Inflammatory macrophage (primary cell): Measurements from ENCODE around the gene ETFB.

ENCODE experiments used
- DNase-seq, 2 donors: peaks; one replicate each; pipeline ENCODE4 v3.0.0-alpha.2; 2020 to 2022

Gene ETFB

DNA sequence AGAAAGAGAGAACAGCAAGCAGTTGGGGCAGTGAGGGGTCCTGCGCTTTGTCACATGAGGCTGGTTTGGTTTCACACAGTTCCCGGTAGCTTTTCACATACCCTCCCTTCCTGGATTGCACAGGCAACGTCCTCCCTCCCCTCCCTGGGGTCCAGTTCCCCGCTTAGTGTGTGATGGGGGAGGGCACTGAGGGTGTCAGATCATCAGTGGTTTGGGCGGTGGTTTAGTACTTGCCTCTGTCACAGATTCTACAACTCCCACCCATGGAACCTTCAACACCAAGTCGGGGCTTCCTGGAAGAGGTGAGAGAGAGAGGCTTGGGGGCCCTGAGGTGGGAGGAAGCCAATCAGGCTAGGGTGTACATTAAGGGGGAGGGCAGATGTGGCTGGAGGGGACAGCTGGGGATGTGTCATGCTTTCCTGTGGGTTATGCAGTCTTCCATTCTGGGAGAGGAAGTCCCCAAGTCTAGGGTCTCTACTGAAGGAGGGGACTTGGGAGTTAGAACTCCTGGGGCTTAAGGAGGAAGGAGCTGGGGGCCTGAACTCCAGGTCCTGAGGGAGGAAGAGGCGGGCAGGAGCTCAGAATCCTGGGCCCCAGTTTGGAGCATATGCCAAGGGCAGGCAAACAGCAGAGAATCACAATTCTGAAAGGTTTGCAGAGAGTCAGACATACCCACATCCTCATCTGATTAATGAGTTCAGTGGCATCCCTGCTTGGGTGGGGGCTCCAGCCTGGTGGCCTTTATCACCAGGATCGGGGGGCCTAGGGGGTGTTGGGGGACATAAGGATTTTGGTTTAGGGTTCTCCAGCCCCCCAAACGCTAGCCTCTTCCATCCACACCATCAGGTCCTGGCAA is 6.7 kb upstream of the ETFB start, which contains the start of gene NKG7:
Gene NKG7, minus strand, starts transcription at position 6 of the 856 bp plus-strand sequence. CDS start 119 bp downstream, outside the sequence.
- DNase-seq: peak in 1 of 2 donors; percentile 3

DNA sequence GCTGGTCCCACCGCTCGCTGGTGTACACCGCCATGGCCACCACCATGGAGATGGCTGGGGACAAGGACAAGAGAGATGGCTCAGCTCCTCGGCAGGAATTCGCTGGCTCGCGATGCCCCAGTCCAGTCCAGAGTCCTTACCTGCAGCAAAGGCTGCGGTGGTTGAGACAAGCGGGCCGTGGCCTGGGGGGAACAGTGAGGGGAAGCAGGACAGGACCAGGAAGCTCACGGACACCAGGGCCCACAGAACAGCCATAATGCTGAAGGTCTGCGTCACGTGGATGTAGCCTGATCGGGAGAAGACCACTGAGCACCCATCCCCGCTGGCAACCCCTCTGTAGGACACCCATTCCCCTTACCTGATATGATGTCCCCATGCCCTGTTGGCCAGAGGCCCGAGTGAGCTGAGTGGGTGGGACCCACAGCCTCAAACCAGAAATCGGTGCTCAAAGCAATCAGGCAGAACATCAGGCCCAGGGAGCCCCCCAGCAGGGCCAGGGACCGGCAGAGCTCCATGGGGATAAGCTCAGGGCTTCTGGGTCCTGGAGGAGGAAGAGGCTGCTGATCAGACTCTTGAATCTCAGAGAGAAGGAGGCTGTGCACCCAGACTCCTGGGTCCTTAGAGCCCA is 5.9 kb upstream of the ETFB start:
- DNase-seq: no peak

DNA sequence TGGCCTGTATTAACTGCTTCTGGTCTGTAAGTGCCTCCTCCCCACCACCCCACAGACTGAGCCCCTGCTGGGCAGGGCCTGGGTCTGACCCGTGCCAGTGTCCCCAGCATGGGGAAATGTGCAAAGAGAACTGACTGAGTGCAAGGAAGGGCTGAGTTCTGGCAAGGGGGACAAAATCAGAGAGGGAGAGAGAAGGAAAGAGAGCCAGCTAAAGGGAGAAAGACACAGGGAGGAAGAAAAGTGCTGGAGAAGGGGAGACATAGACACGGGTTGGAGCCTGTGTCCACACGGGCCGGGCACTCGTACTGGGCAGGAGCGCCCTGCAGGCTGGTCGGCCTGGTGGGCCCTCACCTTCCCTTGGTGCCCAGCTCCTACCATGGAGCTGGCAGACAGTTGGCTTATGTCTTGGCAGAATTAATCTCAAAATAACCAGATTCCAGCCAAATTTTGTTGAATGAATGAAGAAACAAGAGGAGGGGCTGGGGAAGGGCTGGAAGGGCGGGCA is 5.0 kb upstream of the ETFB start:
- DNase-seq: no peak

DNA sequence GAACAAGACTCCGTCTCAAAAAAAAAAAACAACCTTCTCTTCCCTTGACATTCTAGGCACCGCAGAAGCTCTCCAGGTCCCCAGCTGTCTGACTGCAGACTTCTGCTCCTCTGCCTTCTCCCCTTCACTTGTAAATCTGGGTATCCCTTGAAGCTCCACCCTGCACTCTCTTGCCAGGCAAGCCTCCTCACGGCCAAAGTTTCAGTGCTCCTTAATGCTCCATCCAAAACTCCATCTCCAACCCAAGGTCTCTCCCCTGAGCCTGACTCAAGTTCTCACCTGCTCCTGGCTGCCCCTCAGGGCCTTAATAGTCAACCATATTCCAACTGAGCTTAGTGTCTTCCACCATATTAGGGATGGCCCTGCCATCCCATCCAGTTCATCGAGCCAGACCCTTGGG is 4.0 kb upstream of the ETFB start:
- DNase-seq: no peak

DNA sequence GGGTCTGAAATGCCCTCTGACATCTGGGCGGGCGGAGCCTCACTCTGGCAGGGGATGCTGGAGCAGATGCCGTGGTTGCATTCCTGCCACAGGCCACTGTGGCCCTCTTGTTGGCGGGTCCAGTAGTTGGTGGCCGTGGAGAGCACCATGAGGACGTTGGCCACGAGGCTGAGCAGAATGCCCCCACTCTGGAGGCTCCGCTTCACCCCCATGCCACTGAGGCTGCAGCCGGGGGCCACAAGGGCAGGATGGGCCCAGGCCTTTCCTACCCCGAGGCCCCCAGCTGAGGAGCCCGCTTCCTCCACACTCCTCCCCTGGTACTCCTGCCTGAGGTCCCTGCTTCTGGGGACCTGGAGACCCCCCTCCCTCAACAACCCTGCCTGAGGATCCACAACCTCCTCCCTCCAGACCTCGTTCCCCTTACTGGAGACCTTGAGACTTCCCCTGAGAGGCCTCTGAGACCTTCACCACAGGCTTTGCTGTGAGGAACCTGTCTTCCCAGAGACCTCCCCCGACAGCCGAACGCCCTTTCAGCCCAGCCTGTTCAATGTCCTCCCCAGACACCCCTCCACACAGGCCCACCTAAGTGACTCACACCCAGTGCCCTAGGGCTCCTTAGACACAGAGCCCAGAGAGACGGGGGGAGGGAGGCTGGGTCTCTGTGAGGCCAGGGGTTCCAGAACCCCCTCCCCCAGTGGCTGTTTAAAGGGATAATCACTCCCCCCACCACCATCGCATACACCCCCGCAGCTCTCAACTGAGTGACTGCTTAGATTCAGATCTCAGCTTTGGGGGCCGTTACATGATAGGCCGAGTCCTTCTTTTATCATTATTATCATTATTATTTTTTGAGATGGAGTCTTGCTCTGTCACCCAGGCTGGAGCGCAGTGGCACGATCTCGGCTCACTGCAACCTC is 2.4 kb upstream of the ETFB start, which contains the start of gene CLDND2:
Gene CLDND2, minus strand, starts transcription at position 638 of the 917 bp plus-strand sequence. Its CDS starts 426 bp downstream, at position 212.
- DNase-seq: peak in 1 of 2 donors; percentile 6

DNA sequence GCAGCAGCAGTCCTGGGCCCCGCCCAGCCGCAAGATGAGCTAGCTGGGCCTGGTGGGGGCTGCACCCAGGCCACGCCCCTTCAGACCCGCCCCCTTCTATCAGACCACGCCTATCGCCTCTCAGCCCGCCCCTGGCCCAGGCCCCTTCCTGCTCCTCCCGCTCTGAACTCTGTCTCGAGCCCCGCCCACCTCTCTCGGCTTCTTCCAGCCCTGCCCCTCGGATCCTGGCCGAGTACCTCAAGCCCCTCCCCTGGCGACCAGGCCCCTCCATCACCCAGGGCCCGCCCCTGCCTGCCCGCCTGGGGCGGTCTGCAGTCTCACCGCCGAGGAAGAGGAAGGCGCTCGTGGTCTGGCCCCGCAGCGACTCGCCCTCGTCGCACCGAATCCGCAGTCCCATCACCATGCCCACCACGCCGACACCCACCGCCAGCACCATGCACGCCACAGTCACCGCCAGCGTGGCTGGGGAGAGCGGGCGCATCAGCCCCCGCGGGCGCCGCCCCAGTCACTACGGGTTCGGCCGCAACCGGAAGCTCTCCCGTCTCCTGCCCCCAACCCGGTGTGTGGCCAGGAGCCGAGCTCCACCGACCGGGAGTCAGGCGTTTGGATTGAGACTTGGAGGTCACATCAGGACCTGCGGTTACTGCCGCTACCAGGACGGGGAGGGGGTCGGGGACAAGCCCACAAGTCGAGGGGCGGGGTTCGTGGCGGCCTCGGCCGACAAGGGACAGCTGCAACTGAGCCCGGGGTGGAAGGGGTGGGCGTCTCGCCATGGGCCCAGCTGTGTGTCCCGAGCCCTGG is 1.6 kb upstream of the ETFB start:
- peak; percentile 98 for DNase-seq

DNA sequence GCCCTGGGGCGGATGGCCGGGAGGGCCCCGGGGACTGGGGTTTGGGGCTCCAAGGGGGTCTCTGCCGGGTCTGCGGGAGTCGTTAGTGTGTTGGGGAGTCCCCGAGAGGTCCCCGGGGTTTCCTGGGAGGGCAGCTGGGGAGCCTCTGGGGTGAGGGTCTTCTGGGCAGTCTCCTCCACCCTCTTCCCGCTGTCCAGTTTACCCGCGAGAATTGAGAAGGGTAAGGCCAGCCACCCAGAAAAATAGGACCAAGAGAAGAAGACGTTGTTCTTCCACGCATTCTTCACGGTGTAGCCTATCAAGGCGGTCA is 1.0 kb upstream of the ETFB start:
- no peak for DNase-seq

DNA sequence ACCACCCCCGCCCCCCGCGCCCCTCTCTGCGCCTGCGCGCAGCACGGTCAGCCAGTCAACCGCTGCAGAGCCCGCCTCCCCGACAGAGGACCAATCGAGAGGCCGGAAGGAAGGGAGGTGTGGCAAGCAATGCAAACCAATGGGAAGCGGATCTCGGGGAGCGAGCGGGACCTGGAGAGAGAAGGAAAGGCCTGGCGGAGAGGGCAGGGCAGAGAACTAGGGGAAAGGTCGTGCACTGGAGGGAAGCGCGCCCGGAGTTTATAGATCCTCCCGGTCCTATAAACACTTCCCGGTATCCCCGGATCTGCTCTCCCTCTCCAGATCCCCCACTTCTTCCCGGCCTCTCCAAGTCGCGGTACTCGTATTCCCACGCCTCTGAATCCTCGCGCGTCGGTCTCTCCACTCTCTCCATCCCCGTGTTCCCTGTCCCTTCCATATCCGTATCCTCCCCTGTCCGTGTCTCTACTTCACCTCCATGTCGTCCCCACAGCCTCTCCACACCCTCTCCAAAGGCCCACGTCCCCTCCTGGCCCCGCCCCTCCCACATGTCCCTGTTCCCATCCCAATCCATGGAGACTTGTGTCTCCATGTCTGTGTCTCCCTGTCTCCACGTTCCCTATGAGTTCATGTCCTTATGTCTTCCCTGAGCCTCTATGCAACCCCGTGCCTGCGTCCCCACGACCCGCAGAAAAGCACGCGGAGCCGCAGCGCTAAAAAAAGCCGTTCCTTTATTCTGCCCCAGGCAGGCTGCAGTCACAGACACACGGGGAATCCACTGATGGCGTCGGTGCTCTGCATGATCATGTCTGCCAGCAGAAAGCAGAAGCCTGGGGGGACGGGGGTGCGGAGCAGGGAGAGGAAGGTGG is 434 bp upstream of the ETFB start:
- peak; percentile 97 to 98 for DNase-seq

DNA sequence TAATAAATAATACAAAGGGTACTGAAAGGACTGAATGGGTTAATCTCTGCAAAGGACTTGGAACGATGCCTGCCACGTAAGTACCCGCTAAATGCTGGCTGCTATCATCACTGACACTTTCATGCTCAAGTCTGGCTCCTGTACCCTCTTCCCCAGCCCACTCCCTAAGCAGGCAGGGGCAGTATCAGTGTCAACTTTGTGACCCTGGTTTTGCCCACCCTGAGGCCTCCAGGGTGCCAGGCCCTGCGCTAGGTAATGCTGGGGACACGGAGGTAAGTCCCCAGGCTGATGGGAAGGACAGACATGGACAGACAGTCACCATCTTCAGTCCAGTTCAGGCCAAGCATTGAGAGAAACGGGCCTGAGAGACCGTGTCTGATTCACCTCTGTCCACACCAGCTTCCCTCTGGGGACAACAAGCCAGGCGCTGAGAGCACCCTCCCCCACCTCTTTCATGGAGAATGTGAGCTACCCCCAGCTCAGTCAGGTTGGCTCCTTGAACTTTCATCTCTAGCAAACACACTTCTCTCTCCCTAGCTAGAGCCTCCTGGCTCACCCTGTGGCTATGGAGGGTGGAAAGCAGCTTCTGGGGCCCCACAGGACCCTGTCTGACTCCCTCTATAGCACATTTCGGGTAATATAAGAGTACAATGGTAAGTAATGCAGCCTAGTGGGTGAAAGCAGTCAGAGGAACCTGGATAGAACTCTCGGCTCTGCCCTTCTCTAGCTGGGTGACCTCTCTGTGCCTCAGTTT is 800 bp downstream of the ETFB start:
- DNase-seq: peak in 1 of 2 donors; percentile 36

DNA sequence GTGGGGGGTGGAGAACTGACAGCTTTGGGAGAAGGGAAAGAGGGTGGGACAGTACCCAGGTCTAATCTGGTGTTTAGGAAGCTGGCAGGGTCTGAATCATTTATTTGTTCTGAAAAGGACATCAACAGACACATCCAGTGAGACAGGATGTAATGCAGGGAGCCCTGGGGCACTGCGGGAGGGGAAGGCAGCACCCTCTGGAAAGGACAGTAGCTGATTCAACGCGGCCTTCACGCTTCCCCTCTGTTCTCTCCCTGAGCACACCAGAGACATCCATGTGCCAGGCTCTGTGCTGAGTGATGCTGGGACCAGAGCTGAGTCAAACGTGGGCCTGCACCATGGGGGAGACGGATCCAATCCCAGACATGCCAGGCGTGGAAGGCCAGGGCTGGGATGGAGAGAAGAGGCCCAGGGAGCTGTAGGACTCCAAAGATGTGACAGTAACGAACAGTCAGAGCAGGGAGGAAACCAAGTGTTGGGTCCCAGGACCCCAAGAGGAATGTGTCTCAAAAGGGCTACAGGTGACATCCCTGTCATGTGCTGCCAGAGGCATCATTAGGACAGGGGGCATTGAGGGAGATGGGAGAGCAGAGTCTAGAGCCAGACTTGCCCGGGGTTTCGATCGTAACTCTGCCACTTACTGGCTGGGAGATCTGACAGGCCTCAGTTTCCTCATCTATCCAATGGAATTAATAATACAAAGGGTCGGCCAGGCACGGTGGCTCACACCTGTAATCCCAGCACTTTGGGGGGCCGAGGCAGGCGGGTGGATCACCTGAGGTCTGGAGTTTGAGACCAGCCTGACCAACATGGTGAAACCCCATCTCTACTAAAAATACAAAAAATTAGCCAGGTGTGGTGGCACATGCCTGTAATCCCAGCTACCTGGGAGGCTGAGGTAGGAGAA is 1.7 kb downstream of the ETFB start:
- no peak for DNase-seq

DNA sequence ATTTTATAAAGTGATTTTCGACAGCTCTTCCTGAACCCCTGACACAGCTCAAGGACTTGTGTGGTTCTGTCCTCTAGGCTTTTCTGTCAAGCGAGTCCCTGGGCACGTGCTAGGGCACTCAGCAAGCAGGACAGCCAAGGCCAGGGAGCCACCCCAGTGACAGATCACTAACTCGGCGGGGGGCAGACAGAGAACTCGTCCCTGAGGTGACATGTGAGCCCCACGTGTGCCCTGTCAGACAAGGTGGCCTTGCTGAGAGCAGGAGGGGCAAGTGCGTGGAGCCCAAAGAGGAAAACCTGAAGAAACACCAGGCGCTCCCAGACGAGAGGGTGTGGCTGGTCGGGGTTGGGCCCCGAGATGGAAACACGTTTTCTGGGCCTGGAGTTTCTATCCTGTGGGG is 4.9 kb downstream of the ETFB start:
- no peak for DNase-seq

DNA sequence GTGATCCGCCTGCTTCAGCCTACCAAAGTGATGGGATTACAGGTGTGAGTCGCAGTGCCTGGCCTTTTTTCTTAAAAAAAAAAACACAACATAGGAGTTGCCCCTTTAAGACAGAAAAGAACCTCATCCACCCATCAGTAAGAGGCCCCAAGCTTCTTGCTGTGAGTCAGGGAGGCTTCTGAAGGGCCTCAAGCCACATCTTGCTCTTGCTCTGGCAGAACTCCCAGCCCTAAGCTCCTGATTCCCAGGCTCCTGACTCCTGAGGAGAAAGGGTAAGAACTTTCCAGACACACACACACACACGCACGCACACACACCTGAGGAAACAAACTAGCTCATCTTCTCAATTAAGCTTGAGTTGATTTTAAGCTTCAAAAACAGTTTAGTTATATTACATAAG is 6.9 kb downstream of the ETFB start:
- no peak for DNase-seq

DNA sequence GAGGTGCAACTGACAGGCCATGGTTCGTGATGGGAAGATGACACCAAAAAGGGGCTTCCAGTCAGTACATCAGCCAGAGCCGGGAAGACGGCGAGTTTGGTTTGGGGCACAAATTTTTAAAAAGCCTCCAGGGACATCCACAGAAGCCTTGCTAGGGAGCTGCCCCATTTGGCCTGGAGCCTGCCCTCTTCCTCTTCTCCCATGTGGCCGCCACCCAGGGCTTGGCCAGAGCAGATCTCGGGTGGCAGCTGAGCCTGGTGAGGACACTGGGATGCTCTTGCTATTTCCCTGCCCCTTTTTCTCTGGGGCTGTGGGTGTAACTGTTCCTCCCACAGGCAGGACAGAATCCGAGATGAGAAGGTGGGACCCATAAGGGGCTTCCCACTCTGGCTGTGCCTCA is 8.2 kb downstream of the ETFB start:
- no peak for DNase-seq

DNA sequence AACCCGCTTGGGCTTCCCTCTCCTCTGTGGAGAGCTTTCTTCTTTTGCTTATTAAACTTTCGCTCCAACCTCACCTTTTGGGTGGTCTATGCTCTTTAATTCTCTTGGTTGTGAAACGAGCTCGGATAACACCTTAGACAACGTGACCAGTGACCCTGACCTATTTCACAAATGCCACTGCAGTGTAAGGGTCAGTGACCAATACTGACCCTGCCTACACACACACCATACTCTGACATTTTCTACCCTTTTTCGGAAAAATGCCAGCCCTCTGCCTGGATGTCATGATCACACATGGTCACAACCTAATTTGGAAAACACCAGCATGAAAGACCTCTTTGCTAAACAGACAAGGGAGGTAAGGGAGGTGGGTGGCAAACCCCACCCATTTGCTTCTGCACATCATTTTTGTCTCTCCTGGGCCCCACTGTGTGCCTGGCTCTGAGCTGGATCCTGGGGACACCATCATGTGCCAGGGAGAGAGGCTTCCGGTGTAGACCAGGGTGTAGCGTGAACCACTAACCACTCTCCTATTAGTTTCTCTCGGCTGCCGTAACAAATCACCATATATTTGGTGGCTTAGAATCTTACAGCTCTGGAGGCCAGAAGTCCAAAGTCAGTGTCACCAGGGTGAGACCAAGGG is 9.9 kb downstream of the ETFB start:
- DNase-seq: no peak

DNA sequence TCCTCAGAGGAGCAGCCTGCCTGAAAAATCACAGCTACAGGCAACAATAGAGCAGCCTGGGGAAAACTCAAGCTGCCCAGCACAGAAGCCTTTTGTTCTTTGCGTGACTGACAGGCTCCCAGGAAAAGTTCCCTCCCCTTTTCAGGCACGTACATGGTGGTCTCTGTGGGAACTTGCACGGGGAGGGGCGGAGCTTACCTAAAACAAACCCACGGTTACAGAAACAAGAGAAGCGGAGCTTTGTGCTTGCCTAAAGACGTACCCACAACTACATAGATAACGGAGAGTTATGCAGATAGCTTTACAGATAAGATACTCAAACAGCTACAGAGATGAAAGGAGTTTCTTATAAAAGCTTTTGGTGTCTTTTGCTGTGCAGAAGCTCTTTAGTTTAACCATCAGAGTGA is 11.4 kb downstream of the ETFB start:
- DNase-seq: no peak

DNA sequence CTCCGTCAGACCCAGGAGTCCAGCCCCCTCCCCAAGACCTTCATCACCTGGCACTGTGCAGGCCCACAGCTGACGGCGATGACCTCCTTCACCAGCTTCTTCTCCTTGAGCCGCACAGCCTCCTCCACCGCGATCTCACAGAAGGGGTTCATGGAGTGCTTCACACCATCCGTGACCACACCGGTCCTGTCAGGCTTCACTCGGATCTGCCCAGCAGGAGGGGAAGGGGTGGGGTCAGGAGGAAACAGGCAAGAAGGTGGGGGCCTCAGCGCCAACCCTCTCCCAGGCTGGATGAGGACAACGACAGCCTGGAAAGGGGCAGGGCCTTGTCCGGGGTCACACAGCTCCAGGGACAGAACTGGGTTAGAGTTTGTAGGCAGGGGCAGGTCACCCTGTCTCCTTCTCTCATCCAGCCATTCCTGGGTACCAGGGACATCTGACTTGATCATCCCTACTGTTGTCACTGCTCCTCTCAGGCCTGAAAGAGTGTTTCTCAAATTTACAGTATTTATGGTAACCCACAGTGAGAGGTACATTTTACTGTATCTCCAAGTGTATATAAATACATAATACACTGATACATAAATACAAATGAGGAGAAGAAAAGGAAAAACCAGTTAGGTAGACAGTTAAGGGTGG is 12.0 kb downstream of the ETFB start:
- DNase-seq: no peak

DNA sequence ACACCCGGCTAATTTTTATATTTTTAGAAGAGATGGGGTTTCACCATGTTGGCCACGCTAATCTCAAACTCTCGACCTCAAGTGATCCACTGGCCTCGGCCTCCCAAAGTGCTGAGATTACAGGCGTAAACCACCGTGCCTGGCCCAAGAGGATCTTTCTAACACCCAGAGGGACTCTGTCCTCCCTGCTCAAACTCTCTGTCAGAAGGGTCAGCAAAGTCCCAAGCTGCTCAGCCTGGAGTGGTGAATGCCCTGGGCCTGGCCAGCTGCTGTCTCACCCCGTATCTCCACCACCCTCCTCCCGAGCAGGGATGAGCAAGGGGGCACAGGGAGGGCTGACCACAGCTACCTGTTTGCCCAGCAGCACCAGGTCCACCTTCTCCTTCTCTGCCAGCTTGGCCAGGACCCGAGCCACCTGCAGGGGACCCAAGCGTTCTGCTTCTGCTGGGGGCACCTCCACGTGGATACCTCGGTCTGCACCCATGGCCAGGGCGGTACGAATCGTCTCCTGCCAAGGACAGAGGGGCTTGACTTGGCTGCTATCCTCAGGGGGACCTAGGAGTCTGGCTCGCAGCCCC is 13.3 kb downstream of the ETFB start:
- no peak for DNase-seq
